Ecto neural progenitor cell (in vitro differentiated cells): Measurements from ENCODE around the gene HIPK1.

ENCODE experiments used
- DNase-seq: peaks from one replicate; pipeline ENCODE4 v3.0.0-alpha.2; 2018; ENCODE audit warnings: low spot score

The HIPK1 gene

GRCh38 chr1:113928941-113929749, at the start of gene HIPK1:
TSS of gene HIPK1 (plus strand) at chr1:113929324.
- peak; percentile 96 for DNase-seq

GRCh38 chr1:113879739-113880038, 49.4 kb upstream of the HIPK1 start:
- no peak for DNase-seq

GRCh38 chr1:113881661-113882060, 47.5 kb upstream of the HIPK1 start:
- DNase-seq, result no peak

- no peak for DNase-seq
Measured at GRCh38 chr1:113886417-113887401, 42.4 kb upstream of the HIPK1 start.

GRCh38 chr1:113887402-113888175, 41.5 kb upstream of the HIPK1 start, which contains the start of gene BCL2L15:
TSS of gene BCL2L15 (minus strand) at chr1:113887581. CDS start at chr1:113887375, 206 bp downstream.
- DNase-seq, result no peak

- no peak for DNase-seq
Measured at GRCh38 chr1:113890816-113891215, 38.3 kb upstream of the HIPK1 start.

- DNase-seq, result no peak
Measured at GRCh38 chr1:113891631-113892220, 37.4 kb upstream of the HIPK1 start.

GRCh38 chr1:113893267-113893666, 35.9 kb upstream of the HIPK1 start:
- DNase-seq, result no peak

GRCh38 chr1:113895098-113895497, 34.0 kb upstream of the HIPK1 start:
- DNase-seq, result no peak

- no peak for DNase-seq
Measured at GRCh38 chr1:113895961-113896360, 33.2 kb upstream of the HIPK1 start.

GRCh38 chr1:113898241-113898814, 30.8 kb upstream of the HIPK1 start:
- DNase-seq, result no peak

GRCh38 chr1:113899111-113899510, 30.0 kb upstream of the HIPK1 start:
- no peak for DNase-seq

GRCh38 chr1:113901191-113901590, 27.9 kb upstream of the HIPK1 start:
- no peak for DNase-seq

GRCh38 chr1:113903501-113904292, 25.4 kb upstream of the HIPK1 start:
- no peak for DNase-seq

- DNase-seq, result no peak
Measured at GRCh38 chr1:113904293-113904673, 24.8 kb upstream of the HIPK1 start.

- peak; percentile 97 for DNase-seq
Measured at GRCh38 chr1:113904674-113905434, 24.3 kb upstream of the HIPK1 start, which contains the start of the genes AP4B1 and DCLRE1B. TSS of gene AP4B1 (minus strand) at chr1:113904799. CDS start at chr1:113904717, 82 bp downstream. TSS of gene DCLRE1B (plus strand) at chr1:113905326. CDS start at chr1:113905587, 261 bp downstream.

- no peak for DNase-seq
Measured at GRCh38 chr1:113905435-113905861, 23.7 kb upstream of the HIPK1 start.

GRCh38 chr1:113912594-113913311, 16.4 kb upstream of the HIPK1 start:
- DNase-seq, result no peak

GRCh38 chr1:113913312-113913668, 15.8 kb upstream of the HIPK1 start:
- no peak for DNase-seq
